GM18499 (cell line): Measurements from ENCODE around the gene TRDMT1.

Experiments used
- ATAC-seq: cut with Tn5 transposase; IDR thresholded peaks from one replicate; pipeline ENCODE4 v1.9.1; 2021; ENCODE audit warnings: moderate number of reproducible peaks; ENCODE audit not compliant: insufficient read depth, unreplicated experiment

TRDMT1 gene

GRCh38 chr10:17200912-17201793 is at the start of gene TRDMT1:
TRDMT1 (minus strand) TSS chr10:17201672; CDS start chr10:17201634, 38 bp downstream.
- ATAC-seq, result peak; percentile 82

GRCh38 chr10:17250736-17251135 is 49.3 kb upstream of the TRDMT1 start:
- ATAC-seq, result no peak

DNA sequence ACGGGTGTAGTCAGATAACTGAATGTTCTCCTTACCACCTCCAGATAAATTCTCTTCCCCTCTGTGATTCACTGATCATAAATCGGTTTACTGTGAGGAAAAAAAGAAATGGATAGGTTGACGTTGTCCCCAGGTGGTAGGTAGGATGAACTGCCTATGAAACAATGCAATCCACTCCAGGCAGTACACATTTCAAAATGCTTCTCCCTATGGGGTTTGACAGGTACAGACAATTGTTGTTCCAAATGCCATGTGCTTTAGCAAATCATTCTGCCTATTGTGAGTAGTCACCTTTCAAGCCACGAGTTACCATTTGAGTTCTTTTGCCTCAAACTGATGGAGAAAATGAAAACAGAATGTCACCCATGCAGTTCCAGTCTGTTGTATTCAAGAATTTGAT is 48.3 kb upstream of the TRDMT1 start:
- ATAC-seq, result peak; percentile 51

DNA sequence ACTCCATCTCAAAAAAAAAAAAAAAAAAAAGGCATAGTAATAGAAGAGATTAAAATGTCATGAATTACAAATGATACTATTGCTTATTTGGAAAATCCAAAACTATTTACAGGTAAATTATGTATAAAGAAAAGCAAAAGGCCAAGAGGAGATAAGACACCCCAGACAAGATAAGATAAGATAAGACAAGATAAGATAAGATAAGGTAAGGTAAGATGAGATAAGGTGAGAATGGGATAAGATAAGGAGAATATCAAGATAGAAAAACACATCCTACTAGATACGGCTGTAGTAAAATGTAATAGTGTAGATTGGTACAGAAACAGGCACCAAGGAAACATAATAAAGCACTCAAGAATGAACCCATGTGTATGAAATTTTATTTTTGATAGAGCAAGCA is 47.5 kb upstream of the TRDMT1 start:
- no peak for ATAC-seq

GRCh38 chr10:17247210-17247609 is 45.7 kb upstream of the TRDMT1 start:
- no peak for ATAC-seq

DNA sequence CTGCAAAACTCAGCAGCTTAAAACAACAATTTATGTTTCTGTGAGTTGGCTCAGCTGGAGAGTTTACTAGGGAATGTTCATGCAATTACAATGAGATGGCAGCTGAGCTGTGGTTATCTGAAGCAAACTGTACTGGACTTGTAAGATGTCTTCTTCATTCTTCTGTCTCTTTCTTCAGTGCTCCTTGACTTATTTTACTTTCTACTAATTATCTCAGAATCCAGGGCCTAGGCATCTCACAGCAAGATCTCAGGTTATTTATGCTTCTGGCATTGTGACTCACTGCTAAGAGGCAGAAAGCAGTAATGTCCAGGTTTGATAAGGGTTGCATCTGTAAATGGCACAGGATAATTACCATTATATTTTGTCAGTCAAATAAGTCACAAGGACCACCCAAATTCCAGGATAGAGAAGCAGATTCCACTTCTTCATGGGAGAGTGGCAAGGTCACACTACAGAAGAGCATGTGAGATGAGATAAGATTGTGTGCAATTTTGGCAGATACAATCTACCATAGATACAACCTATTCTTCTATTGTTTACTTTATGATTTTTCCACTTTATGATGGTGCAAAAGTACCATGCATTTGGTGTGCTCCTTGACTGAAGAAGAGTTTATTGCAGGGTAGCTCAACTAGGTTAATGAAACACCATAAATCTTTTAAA is 43.4 kb upstream of the TRDMT1 start:
- no peak for ATAC-seq

- no peak for ATAC-seq
Measured at GRCh38 chr10:17241611-17242333, 40.3 kb upstream of the TRDMT1 start.

- no peak for ATAC-seq
Measured at GRCh38 chr10:17240616-17241015, 39.1 kb upstream of the TRDMT1 start.

GRCh38 chr10:17240096-17240495 is 38.6 kb upstream of the TRDMT1 start:
- ATAC-seq, result no peak

GRCh38 chr10:17239345-17240085 is 38.0 kb upstream of the TRDMT1 start:
- no peak for ATAC-seq

GRCh38 chr10:17238445-17239291 is 37.2 kb upstream of the TRDMT1 start:
- ATAC-seq, result no peak

- ATAC-seq, result no peak
Measured at GRCh38 chr10:17237915-17238444, 36.5 kb upstream of the TRDMT1 start.

GRCh38 chr10:17237149-17237527 is 35.7 kb upstream of the TRDMT1 start:
- no peak for ATAC-seq

GRCh38 chr10:17236468-17237148 is 35.1 kb upstream of the TRDMT1 start:
- no peak for ATAC-seq

- ATAC-seq, result no peak
Measured at GRCh38 chr10:17235136-17235535, 33.7 kb upstream of the TRDMT1 start.

DNA sequence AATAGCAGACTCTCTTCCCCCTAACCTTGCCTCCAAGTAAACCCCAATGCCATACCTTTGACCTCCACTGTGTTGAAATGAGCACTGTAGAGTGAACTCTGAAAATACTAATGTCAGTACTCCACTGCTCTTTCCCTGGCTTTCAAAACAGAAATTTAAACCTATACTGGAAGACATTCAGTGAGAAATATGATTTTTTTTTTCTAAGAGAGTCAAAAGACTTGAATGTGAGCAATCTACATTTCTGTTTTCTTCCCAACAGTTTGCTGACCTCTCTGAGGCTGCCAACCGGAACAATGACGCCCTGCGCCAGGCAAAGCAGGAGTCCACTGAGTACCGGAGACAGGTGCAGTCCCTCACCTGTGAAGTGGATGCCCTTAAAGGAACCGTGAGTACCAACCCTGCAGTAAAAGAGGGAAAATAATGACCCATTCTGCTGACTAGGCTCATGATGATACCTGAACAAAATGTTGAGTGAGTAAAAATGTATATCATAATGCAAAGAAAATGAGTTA is 33.0 kb upstream of the TRDMT1 start:
- no peak for ATAC-seq

DNA sequence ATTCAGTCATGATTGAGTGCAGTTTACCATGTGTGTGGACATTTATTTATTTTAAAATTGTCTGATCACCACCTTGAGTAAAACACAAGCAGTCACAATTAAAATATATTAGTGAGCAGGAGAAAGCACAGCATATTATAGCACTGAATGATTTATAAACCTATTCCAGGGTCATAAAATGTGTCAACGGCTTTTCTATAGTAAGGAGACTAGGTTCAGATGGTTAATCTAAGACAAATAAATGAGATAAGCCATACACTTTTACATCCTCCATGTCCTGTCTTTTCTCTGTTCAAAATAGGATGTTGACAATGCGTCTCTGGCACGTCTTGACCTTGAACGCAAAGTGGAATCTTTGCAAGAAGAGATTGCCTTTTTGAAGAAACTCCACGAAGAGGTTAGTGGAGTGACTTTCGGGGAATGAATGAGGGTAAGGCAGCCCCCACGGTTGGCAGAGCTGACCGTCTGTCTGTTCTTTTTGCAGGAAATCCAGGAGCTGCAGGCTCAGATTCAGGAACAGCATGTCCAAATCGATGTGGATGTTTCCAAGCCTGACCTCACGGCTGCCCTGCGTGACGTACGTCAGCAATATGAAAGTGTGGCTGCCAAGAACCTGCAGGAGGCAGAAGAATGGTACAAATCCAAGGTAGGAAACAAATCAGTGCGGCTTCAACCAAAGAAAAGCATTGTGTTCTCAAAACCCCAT is 32.0 kb upstream of the TRDMT1 start:
- ATAC-seq, result no peak
